Mucosa of rectum (tissue), 2 donors: ENCODE data around the gene PROC.
"Not testable (repeated sequence)": the region's sequence is repeated elsewhere in the genome, so short reads cannot be mapped to it uniquely, and the experiment has no call there.

Experiments
- H3K27ac ChIP-seq, 2 donors: one replicate each; pipeline ENCODE4 v1.7.0; 2013; ENCODE audit warnings: inconsistent platforms in 2 of 2, low read depth in 2 of 2, low read length in 2 of 2
- H3K27me3 ChIP-seq, 2 donors: one replicate each; pipeline ENCODE4 v1.7.0; 2013; ENCODE audit warnings: low read length in 2 of 2; ENCODE audit not compliant: control insufficient read depth in 2 of 2, insufficient read depth in 2 of 2
- H3K36me3 ChIP-seq, 2 donors: one replicate each; pipeline ENCODE4 v1.7.0; 2013; ENCODE audit warnings: low read length in 2 of 2; ENCODE audit not compliant: control insufficient read depth in 2 of 2, insufficient read depth in 2 of 2
- H3K4me1 ChIP-seq, 2 donors: one replicate each; pipeline ENCODE4 v1.7.0; 2013; ENCODE audit warnings: low read length in 2 of 2, mild to moderate bottlenecking in 1 of 2; ENCODE audit not compliant: control insufficient read depth in 2 of 2, insufficient read depth in 2 of 2
- H3K4me3 ChIP-seq, 2 donors: one replicate each; pipeline ENCODE4 v1.7.0; 2013; ENCODE audit warnings: low read length in 2 of 2
- H3K9ac ChIP-seq, 2 donors: one replicate each; pipeline ENCODE4 v1.7.0; 2013; ENCODE audit warnings: low read length in 2 of 2, low read depth in 1 of 2, mild to moderate bottlenecking in 1 of 2
- H3K9me3 ChIP-seq, 2 donors: one replicate each; pipeline ENCODE4 v1.7.0; 2013; ENCODE audit warnings: low read length in 2 of 2; ENCODE audit not compliant: control insufficient read depth in 2 of 2
- donor health status: healthy.
- donor health status: Normal muscosa, but diverticular disease.

PROC gene

DNA sequence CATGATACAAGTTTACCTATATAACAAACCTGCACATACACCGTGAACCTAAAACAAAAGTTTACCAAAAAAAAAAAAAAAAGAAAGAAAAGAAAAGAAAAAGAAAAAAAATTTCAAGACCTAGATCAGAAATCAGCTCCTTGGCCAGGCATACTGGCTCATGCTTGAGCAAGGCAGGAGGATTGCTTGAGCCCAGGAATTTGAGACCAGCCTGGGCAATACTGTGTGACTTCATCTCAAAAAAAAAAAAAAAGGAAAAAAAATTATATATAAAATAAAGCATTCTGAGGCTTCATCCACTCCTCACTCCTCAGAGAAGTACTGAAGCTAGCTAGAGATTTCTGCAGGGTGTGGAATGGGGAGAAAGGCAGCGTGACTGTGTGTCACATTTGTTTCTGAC lies 11.8 kb upstream of the PROC start:
- no peak overlapping the region for H3K27ac ChIP-seq
- no peaks in the 10 kb centered on the region for H3K36me3 ChIP-seq
- H3K9ac ChIP-seq = no peak overlapping the region
- H3K9me3 ChIP-seq = no peaks in the 10 kb centered on the region
- H3K4me3 ChIP-seq = no peak overlapping the region
- peaks cover 15 to 45% of the 10 kb centered on the region in 2 donors for H3K4me1 ChIP-seq
- H3K27me3 ChIP-seq = no peaks in the 10 kb centered on the region

GRCh38 chr2:127407091-127407490 lies 11.1 kb upstream of the PROC start:
- no peaks in the 10 kb centered on the region for H3K36me3 ChIP-seq
- no peaks in the 10 kb centered on the region for H3K9me3 ChIP-seq
- H3K9ac ChIP-seq = no peak overlapping the region
- peaks cover 9 to 38% of the 10 kb centered on the region in 2 donors for H3K4me1 ChIP-seq
- no peaks in the 10 kb centered on the region for H3K27me3 ChIP-seq
- H3K27ac ChIP-seq = peak overlapping the region in 1 of 2 donors; percentile 16
- no peak overlapping the region for H3K4me3 ChIP-seq

- Histone ChIP-seq H3K27me3 (no peaks in the 10 kb centered on the region), H3K9ac (peak overlapping the region; percentile 46 to 63), H3K9me3 (no peaks in the 10 kb centered on the region), H3K4me1 (peaks cover 4 to 33% of the 10 kb centered on the region in 2 donors), H3K4me3 (peak overlapping the region; percentile 58 to 66), H3K36me3 (no peaks in the 10 kb centered on the region), H3K27ac (peak overlapping the region; percentile 72 to 92)
These were observed 10.6 kb upstream of the PROC start for GRCh38 chr2:127407661-127408003.

- Histone ChIP-seq H3K9me3 (no peaks in the 10 kb centered on the region), H3K9ac (peak overlapping the region; percentile 56 to 85), H3K27ac (peak overlapping the region; percentile 86 to 92), H3K27me3 (no peaks in the 10 kb centered on the region), H3K4me3 (peak overlapping the region; percentile 64 to 73), H3K4me1 (peaks cover 2 to 27% of the 10 kb centered on the region in 2 donors), H3K36me3 (no peaks in the 10 kb centered on the region)
These were observed 10.0 kb upstream of the PROC start for GRCh38 chr2:127408004-127408806.

- no peaks in the 10 kb centered on the region for H3K27me3 ChIP-seq
- H3K4me3 ChIP-seq = peak overlapping the region; percentile 64 to 73
- H3K36me3 ChIP-seq = no peaks in the 10 kb centered on the region
- H3K9me3 ChIP-seq = no peaks in the 10 kb centered on the region
- H3K27ac ChIP-seq = peak overlapping the region; percentile 86 to 92
- H3K4me1 ChIP-seq = peaks cover 2 to 27% of the 10 kb centered on the region in 2 donors
- peak overlapping the region in 1 of 2 donors; percentile 85 for H3K9ac ChIP-seq
These were observed 9.5 kb upstream of the PROC start for GRCh38 chr2:127408807-127409099.

GRCh38 chr2:127409716-127410115 lies 8.5 kb upstream of the PROC start:
- peaks cover 2 to 23% of the 10 kb centered on the region in 2 donors for H3K4me1 ChIP-seq
- H3K27ac ChIP-seq, H3K36me3 ChIP-seq, H3K4me3 ChIP-seq, H3K9me3 ChIP-seq, H3K9ac ChIP-seq, H3K27me3 ChIP-seq: not testable (repeated sequence)

- no peak overlapping the region for H3K4me3 ChIP-seq
- H3K4me1 ChIP-seq = peaks cover 6 to 21% of the 10 kb centered on the region in 2 donors
- H3K9ac ChIP-seq = peak overlapping the region in 1 of 2 donors; percentile 34
- H3K36me3 ChIP-seq = no peaks in the 10 kb centered on the region
- H3K27ac ChIP-seq = peak overlapping the region; percentile 4 to 57
- H3K9me3 ChIP-seq = no peaks in the 10 kb centered on the region
- no peaks in the 10 kb centered on the region for H3K27me3 ChIP-seq
These were observed 7.2 kb upstream of the PROC start for GRCh38 chr2:127410871-127411652.

DNA sequence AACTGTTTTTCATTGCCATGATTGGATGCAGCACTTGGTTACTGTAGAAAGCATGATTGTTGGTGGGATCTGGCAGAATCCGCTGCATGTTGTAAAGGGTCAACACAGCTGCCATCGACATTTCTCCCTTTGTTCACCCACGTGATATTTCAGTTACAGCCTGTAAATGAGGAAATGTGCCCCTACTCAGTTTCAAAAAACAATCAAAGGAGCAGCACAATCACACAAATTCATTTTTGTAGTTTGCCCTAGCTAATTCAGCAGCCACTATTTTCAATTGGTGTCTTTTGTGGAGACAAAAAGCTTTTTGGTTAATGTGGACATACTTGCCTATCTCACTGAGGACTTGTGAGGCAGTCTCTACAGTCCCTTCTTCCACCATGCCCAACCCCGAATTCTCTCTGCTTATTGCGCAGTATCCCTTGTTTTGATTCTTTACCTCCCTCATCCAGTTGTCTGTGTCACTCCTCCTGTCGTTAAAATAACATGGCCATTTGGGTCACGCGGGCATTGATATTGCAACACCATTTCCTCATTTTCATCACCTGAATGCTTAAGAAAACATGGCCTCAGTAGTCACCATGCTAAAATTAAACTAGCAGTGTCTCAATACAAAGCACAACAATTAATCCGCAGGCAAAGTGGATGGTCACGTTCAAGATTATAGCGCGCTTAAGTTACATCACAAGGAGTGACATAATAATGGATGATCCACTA lies 6.4 kb upstream of the PROC start:
- Histone ChIP-seq H3K9me3 (no peaks in the 10 kb centered on the region), H3K36me3 (no peaks in the 10 kb centered on the region), H3K4me1 (peaks cover 10 to 25% of the 10 kb centered on the region in 2 donors), H3K27me3 (no peaks in the 10 kb centered on the region), H3K9ac (no peak overlapping the region), H3K27ac (peak overlapping the region in 1 of 2 donors; percentile 57), H3K4me3 (no peak overlapping the region)

GRCh38 chr2:127413200-127413599 lies 5.0 kb upstream of the PROC start:
- Histone ChIP-seq H3K27me3 (no peaks in the 10 kb centered on the region), H3K9ac (no peak overlapping the region), H3K9me3 (no peaks in the 10 kb centered on the region), H3K36me3 (no peaks in the 10 kb centered on the region), H3K4me1 (peaks cover 10 to 20% of the 10 kb centered on the region in 2 donors), H3K27ac (no peak overlapping the region), H3K4me3 (no peak overlapping the region)
